Body of pancreas (tissue), 4 donors: Measurements from ENCODE around the gene OR5K4. TPM values are rescaled to one million over a fixed set of nuclear protein-coding genes. Genes with fewer than 3 reads are reported as not detected.
"Not testable (repeated sequence)": the region's sequence is repeated elsewhere in the genome, so short reads cannot be mapped to it uniquely, and the experiment has no call there.

Experiments
- ATAC-seq: fragments of 150-250 bp; one replicate; pipeline ENCODE4 v1.9.1; 2016
- DNase-seq, 4 donors: peaks; one replicate each; pipeline ENCODE4 v3.0.0-alpha.2; 2019
- H3K27ac ChIP-seq, 4 donors: fragments of 200-600 bp; sonication (generic); 1 replicate in 3 of 4; 2 replicates in 1 of 4; pipeline versions ENCODE4 v1.5.1 to v1.6.1; 2016 to 2019; ENCODE audit warnings: mild to moderate bottlenecking in 1 of 4, mixed read lengths in 1 of 4, moderate library complexity in 1 of 4
- H3K27me3 ChIP-seq, 2 donors: fragments of 200-600 bp; sonication (generic); one replicate each; pipeline ENCODE4 v1.6.0; 2016; ENCODE audit warnings: mild to moderate bottlenecking in 1 of 2
- H3K36me3 ChIP-seq, 2 donors: fragments of 200-600 bp; sonication (generic); replicated peaks in 1 of 2; 2 replicates each; pipeline ENCODE4 v1.5.1; 2016; ENCODE audit warnings: low read depth in 2 of 2; ENCODE audit not compliant: insufficient read depth in 1 of 2
- H3K4me1 ChIP-seq: fragments of 200-600 bp; sonication (generic); one replicate; pipeline ENCODE4 v1.6.0; 2016
- H3K4me3 ChIP-seq, 2 donors: fragments of 200-600 bp; sonication (generic); 1 replicate in 1 of 2; 2 replicates in 1 of 2; pipeline ENCODE4 v1.5.1; 2016 to 2019
- H3K9me3 ChIP-seq, 3 donors: fragments of 200-600 bp; sonication (generic); 1 replicate in 2 of 3; 2 replicates in 1 of 3; pipeline ENCODE4 v1.5.1; 2016
- CTCF ChIP-seq, 7 experiments: fragments of 450-650 bp in 4 of 7; fragments of 200-600 bp in 3 of 7; sonication (generic) in 3 of 7; IDR thresholded peaks; one replicate each; pipeline ENCODE4 v1.5.1; 2016 to 2019; ENCODE audit warnings: antibody characterized with exemption in 7 of 7
- POLR2A ChIP-seq, 3 donors: fragments of 450-650 bp; IDR thresholded peaks; one replicate each; pipeline ENCODE4 v1.6.1; 2016; ENCODE audit warnings: antibody characterized with exemption in 3 of 3, mild to moderate bottlenecking in 2 of 3
- WGBS, 2 donors: methylation state at CpG; one replicate each; pipeline ENCODE4 v1.1.5; 2017; 5-methylcytosine and 5-hydroxymethylcytosine counted together
- intact Hi-C: fragments of 100-400 bp; cut with DNase I; formaldehyde crosslinking; loops from one replicate; pipeline ENCODE4 v1.15.1; 2023
- total RNA-seq, 2 donors: library from RNA; depleted of rRNA; stranded (reverse); fragments of >200 nt; gene quantifications; one replicate each; pipeline ENCODE4 v1.1.0, GENCODE V29; 2016

Gene OR5K4
- total RNA-seq, 2 donors from 2014 or later = not detected

- H3K27ac ChIP-seq = no peak overlapping the region
Measured at GRCh38 chr3:98388147-98388546, 34.5 kb downstream of the OR5K4 start.

DNA sequence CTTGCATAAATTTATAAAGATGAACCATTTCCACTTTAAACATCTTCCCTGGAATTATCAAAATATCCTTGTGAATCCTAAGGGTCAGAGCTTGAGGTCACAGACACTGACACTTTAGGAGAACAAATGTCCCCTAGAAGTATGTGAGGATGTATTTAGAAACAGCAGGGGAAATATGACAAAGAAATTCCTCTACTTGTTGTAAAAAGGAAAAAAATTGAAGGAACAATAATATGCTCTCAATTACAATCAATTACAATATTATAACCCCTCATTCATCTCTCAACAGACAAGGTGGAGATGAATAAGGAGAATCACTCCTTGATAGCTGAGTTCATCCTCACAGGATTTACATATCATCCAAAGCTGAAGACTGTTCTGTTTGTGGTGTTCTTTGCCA, 36.7 kb downstream of the OR5K4 start, which contains the start of gene OR5K3:
TSS of gene OR5K3 (plus strand) at position 301 of the 400 bp plus-strand sequence. CDS start at position 301, 0 bp downstream.
- Histone ChIP-seq H3K9me3 (no peaks in the 10 kb centered on the region), H3K36me3 (no peaks in the 10 kb centered on the region), H3K27ac (no peak within 1 kb of the TSS), H3K4me3 (no peak within 1 kb of the TSS), H3K4me1 (no peaks in the 10 kb centered on the region), H3K27me3 (no peaks in the 10 kb centered on the region)
- DNase-seq (no peak), ATAC-seq (no peak)
- intact Hi-C loops = no loop called here
- TF ChIP-seq CTCF (IDR thresholded peaks at IDR 0.05) (no peak), POLR2A (IDR thresholded peaks at IDR 0.05) (no peak)

More at GRCh38 chr3:98388147-98388546, 34.5 kb downstream of the OR5K4 start:
- Histone ChIP-seq H3K4me3 (no peak overlapping the region), H3K27me3 (no peaks in the 10 kb centered on the region), H3K9me3 (no peaks in the 10 kb centered on the region), H3K4me1 (no peaks in the 10 kb centered on the region), H3K36me3 (no peaks in the 10 kb centered on the region)
- WGBS, 2 donors = 65 to 75% methylated on average over 2 of the region's 2 CpGs
- TF ChIP-seq CTCF (IDR thresholded peaks at IDR 0.05) (no peak), POLR2A (IDR thresholded peaks at IDR 0.05) (no peak)
- intact Hi-C loops = no loop called here
- ATAC-seq (no peak), DNase-seq (no peak)

- no peaks in the 10 kb centered on the region for H3K36me3 ChIP-seq
- H3K4me3 ChIP-seq = no peak overlapping the region
- H3K9me3 ChIP-seq = no peaks in the 10 kb centered on the region
- TF ChIP-seq POLR2A (IDR thresholded peaks at IDR 0.05) = no peak
- TF ChIP-seq CTCF (IDR thresholded peaks at IDR 0.05) = no peak
- no peak overlapping the region for H3K27ac ChIP-seq
- ATAC-seq (no peak), DNase-seq (no peak)
- no peaks in the 10 kb centered on the region for H3K27me3 ChIP-seq
- intact Hi-C loops = no loop called here
- no peaks in the 10 kb centered on the region for H3K4me1 ChIP-seq
Measured at GRCh38 chr3:98395101-98395500, 41.4 kb downstream of the OR5K4 start.

DNA sequence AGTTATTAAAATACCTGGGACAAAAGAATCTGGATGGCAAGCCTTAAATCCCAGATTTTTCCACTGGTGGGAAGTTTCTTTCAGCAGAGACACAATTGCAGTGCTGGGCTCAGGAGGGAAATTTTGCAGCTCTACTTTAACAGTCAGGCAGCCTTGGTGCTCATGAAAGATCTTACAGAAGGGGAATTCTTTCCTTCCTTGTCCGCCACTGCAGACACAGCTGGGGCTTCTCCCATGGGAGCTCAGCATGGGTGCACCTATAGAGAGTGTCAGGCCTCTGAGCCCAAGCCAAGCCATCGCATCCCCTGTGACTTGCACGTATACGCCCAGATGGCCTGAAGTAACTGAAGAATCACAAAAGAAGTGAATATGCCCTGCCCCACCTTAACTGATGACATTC, 42.8 kb downstream of the OR5K4 start:
- H3K27me3 ChIP-seq, DNase-seq, ATAC-seq, intact Hi-C loops, H3K4me1 ChIP-seq, H3K9me3 ChIP-seq, H3K27ac ChIP-seq, H3K36me3 ChIP-seq, H3K4me3 ChIP-seq: not testable (repeated sequence)
- WGBS, 2 donors = 50 to 67% methylated on average over 4 of the region's 4 CpGs

DNA sequence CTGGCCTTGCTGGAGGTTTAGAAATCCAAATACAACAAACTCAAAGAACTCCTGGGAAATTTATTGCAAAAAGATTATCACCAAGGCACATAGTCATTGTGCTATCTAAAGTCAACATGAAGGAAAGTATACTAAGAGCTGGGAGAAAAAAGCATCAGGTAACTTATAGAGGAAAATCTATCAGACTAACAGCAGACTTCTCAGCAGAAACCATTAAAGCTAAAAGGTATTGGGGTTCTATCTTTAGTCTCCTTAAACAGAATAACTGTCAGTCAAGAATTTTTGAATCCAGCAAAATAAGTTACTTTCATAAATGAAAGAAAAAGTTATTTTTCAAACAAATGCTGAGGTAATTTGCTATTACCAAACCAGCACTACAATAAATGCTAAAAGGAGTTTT, 44.9 kb downstream of the OR5K4 start:
- ATAC-seq = no peak
- H3K27me3 ChIP-seq = no peaks in the 10 kb centered on the region
- no peaks in the 10 kb centered on the region for H3K9me3 ChIP-seq
- no peak for TF ChIP-seq POLR2A (IDR thresholded peaks at IDR 0.05)
- TF ChIP-seq CTCF (IDR thresholded peaks at IDR 0.05) = no peak
- H3K4me3 ChIP-seq = no peak overlapping the region
- no peak overlapping the region for H3K27ac ChIP-seq
- H3K4me1 ChIP-seq = no peaks in the 10 kb centered on the region
- H3K36me3 ChIP-seq = no peaks in the 10 kb centered on the region
- no peak for DNase-seq
- intact Hi-C loops = no loop called here
